ENCODE results near the gene DIAPH2.

DNA sequence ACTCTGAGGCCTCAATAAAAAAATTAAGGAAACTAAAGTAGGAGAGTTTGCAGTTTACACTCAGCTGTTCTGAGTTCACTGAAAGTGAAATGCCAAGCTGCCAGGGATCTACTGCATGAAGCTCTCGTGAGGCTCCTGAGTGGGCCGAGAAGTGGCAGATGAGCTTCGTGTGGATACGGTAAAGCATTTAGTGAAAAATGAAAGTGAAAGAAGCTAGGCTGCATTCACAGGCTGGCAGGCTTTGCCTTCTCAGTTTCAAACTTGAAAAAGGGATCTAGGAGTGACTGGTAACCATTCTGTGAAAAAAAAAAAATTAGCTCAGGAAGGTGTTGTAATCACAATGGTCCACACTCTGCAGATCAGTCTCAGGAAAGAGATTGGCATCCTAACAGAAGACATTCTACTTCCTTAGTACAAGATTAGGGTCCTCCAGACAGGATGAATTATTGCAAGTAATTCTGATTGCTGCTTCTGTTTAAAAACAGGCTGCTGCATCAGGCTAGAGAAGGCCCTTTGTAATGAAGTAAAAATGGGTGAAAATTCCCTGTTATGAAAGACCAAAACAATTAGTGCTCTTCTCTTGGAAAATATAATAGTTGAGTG, 879.0 kb downstream of the DIAPH2 start:
- TF ChIP-seq, protein P1, sequence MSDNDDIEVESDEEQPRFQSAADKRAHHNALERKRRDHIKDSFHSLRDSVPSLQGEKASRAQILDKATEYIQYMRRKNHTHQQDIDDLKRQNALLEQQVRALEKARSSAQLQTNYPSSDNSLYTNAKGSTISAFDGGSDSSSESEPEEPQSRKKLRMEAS (CRISPR knock-in tag; IDR thresholded peaks at IDR 0.05) = no peak
- TF ChIP-seq, protein P2, sequence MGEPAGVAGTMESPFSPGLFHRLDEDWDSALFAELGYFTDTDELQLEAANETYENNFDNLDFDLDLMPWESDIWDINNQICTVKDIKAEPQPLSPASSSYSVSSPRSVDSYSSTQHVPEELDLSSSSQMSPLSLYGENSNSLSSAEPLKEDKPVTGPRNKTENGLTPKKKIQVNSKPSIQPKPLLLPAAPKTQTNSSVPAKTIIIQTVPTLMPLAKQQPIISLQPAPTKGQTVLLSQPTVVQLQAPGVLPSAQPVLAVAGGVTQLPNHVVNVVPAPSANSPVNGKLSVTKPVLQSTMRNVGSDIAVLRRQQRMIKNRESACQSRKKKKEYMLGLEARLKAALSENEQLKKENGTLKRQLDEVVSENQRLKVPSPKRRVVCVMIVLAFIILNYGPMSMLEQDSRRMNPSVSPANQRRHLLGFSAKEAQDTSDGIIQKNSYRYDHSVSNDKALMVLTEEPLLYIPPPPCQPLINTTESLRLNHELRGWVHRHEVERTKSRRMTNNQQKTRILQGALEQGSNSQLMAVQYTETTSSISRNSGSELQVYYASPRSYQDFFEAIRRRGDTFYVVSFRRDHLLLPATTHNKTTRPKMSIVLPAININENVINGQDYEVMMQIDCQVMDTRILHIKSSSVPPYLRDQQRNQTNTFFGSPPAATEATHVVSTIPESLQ (CRISPR knock-in tag; IDR thresholded peaks at IDR 0.05) = no peak
- TF ChIP-seq TBP (optimal IDR thresholded peaks at IDR 0.05; ENCODE audit: low read depth, low read length) (no peak), CREB1 (IDR thresholded peaks at IDR 0.05) (no peak), CREB1 (CRISPR knock-in tag; IDR thresholded peaks at IDR 0.05) (no peak), HDAC3 (IDR thresholded peaks at IDR 0.05; ENCODE audit: borderline replicate concordance, partially characterized antibody) (no peak), GATA2 (CRISPR knock-in tag; IDR thresholded peaks at IDR 0.05) (no peak), YY1 (IDR thresholded peaks at IDR 0.05; ENCODE audit: borderline replicate concordance in 1 of 3, control insufficient read depth in 1 of 3, extremely low read depth in 1 of 3, insufficient read depth in 3 of 3, insufficient read length in 1 of 3, insufficient replicate concordance in 2 of 3, low read depth in 1 of 3, low read length in 2 of 3) (no peak), HDAC2 (IDR thresholded peaks at IDR 0.05) (no peak), SMARCE1 (IDR thresholded peaks at IDR 0.05) (no peak)
- TF ChIP-seq, protein P3, sequence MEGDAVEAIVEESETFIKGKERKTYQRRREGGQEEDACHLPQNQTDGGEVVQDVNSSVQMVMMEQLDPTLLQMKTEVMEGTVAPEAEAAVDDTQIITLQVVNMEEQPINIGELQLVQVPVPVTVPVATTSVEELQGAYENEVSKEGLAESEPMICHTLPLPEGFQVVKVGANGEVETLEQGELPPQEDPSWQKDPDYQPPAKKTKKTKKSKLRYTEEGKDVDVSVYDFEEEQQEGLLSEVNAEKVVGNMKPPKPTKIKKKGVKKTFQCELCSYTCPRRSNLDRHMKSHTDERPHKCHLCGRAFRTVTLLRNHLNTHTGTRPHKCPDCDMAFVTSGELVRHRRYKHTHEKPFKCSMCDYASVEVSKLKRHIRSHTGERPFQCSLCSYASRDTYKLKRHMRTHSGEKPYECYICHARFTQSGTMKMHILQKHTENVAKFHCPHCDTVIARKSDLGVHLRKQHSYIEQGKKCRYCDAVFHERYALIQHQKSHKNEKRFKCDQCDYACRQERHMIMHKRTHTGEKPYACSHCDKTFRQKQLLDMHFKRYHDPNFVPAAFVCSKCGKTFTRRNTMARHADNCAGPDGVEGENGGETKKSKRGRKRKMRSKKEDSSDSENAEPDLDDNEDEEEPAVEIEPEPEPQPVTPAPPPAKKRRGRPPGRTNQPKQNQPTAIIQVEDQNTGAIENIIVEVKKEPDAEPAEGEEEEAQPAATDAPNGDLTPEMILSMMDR (IDR thresholded peaks at IDR 0.05 in 2 of 3, conservative IDR thresholded peaks at IDR 0.05 in 1 of 3; ENCODE audit: insufficient read depth in 2 of 3, low read depth in 1 of 3, low read length in 3 of 3) = no peak
